ENCODE data around the gene IL17D.
"Not testable (repeated sequence)": the region's sequence is repeated elsewhere in the genome, so short reads cannot be mapped to it uniquely, and the experiment has no call there.

Gene IL17D

DNA sequence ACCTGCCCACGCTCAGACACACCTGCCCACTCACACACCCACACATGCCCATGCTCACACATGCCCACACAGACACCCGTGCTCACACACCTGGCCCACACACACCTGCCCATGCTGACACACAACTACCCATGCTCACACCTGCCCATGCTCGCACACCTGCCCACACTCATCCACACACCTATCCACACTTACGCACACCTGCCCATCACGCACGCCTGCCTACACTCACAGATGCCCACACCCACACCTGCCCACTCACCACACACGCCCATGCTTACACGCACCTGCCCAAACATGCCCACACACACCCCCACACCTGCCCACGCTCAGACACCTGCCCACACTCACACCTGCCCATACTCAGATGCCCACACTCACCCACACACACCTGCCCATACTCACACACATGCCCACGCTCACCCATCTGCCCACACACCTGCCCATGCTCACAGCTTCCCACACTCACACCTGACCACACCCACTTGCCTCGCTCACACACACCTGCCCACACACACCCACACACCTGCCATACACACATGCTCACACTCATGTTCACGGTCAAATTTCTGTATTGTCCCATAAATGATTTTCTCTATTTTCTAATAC is 15.6 kb downstream of the IL17D start:
- no peak for DNase-seq (ENCODE audit: low read depth in 2 of 3, low spot score in 1 of 3)

DNA sequence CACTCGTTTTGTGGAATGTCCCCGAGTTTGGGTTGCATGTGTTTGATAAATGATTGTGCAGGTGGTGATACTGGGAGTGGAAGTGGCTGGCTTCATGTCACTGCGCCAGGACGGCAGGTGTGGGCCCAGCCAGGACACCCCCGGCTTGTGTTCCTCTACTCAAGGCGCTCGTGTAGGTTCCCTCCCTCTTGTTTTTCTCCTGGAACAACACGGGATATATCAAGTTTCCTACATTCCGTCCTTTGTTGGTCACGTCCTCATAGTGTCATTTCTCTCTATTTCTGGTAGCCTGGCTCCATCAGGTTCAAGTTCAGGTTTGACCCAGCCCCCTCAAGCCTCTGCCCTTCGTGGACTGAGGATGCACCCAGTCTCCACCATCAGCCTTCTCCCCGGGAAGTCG is 16.3 kb downstream of the IL17D start:
- DNase-seq (ENCODE audit: low read depth in 2 of 3, low spot score in 1 of 3) = no peak

DNA sequence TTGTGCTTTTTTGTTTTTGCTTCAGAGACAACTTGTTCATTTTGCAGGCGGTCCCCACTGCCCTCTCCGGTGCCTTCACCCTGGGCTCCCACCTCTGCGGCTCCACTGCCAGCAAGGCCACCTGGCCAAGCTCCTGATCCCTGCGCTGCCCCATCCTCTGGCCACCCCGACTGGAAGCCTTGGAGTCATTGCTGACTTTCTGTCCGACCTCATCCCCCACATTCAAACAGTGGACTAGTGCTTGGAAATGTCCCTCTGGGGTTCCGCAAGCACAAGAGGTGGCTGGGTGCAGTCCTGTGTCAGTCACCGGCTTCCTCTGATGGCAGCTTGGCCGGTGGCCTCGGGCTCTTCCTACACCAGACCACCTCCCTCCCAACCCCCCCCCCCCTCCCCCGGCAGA is 17.0 kb downstream of the IL17D start:
- no peak for DNase-seq (ENCODE audit: low read depth in 2 of 3, low spot score in 1 of 3)

DNA sequence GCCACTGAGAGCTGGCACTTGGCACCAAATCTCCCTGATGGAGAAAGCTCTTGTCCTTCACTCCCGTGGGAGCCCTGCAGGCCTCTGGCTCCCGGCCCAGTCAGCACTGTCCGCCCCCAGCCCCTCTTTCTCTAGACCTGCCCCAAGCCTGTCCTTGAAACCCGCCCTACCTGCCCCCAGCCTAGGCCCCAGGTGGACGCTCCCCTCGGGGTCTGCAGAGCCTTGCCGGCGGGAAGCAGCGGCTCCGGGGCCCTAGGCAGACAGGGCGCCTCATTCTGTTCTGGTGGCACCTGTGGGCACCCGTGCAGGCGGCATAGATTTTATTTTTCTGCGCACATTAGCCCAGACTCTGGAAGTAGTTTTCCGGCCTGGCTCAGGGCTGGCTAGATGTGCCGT is 17.6 kb downstream of the IL17D start:
- no peak for DNase-seq (ENCODE audit: low read depth in 2 of 3, low spot score in 1 of 3)

DNA sequence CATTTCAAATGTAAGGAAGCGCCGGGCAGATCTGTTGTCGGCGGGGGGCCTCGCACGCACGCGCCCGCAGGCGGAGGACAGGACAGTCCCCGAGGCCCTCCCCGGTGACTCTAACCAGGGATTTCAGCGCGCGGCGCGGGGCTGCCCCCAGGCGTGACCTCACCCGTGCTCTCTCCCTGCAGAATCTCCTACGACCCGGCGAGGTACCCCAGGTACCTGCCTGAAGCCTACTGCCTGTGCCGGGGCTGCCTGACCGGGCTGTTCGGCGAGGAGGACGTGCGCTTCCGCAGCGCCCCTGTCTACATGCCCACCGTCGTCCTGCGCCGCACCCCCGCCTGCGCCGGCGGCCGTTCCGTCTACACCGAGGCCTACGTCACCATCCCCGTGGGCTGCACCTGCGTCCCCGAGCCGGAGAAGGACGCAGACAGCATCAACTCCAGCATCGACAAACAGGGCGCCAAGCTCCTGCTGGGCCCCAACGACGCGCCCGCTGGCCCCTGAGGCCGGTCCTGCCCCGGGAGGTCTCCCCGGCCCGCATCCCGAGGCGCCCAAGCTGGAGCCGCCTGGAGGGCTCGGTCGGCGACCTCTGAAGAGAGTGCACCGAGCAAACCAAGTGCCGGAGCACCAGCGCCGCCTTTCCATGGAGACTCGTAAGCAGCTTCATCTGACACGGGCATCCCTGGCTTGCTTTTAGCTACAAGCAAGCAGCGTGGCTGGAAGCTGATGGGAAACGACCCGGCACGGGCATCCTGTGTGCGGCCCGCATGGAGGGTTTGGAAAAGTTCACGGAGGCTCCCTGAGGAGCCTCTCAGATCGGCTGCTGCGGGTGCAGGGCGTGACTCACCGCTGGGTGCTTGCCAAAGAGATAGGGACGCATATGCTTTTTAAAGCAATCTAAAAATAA is 18.2 kb downstream of the IL17D start:
- no peak for DNase-seq (ENCODE audit: low read depth in 2 of 3, low spot score in 1 of 3)

DNA sequence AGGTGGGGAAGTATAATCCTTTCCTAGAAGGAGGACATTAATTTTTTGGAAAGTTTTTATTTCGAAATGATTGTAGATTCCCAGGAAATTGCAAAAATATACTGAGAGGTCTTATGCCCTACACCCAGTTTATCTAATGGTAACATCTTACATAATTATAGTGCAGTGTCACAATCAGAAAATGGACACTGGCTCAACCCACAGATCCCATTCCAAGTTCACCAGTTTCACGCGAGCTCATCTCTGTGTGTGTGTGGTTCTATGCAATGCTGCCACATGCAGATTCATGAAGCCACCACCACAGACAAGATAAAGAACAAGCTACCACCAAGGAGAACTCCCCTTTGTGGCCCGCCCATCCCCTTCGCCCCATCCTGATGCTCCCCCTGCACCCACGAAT is 24.4 kb downstream of the IL17D start:
- DNase-seq (ENCODE audit: low read depth in 2 of 3, low spot score in 1 of 3) = no peak

DNA sequence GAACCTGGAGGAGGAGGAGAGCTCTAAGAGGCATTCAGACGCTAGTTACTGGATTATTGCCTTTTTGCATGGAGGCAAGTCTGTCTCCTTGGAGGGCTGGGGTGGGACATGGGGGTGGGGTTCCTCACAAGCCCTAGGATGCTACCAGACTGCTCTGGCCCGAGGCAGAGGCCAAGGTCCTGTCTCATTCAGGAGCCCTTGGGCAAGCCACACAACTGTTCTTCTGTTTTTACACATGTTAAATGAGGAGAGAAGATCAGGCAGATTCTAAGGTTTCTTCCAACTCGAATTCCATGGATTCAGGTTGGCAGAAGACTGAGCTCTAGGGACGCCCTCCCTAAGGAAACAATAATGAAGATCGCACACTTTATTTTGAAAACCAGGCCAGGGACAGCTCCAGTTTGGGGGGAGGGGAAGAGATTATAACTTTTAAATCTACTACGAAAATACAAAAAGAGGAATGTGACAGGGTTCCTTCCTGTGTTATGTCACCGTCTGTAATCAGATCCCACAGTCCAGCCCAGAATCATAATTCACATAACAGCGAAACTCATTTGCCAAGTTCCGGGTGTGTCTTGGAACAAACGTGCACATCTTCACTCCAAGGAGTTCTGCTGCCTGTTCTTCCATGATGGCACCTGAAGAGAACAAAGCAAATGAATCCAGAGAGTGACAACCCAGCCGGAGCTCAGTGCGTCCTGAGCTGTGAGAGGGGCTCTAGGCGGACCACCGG is 25.2 kb downstream of the IL17D start:
- no peak for DNase-seq (ENCODE audit: low read depth in 2 of 3, low spot score in 1 of 3)

DNA sequence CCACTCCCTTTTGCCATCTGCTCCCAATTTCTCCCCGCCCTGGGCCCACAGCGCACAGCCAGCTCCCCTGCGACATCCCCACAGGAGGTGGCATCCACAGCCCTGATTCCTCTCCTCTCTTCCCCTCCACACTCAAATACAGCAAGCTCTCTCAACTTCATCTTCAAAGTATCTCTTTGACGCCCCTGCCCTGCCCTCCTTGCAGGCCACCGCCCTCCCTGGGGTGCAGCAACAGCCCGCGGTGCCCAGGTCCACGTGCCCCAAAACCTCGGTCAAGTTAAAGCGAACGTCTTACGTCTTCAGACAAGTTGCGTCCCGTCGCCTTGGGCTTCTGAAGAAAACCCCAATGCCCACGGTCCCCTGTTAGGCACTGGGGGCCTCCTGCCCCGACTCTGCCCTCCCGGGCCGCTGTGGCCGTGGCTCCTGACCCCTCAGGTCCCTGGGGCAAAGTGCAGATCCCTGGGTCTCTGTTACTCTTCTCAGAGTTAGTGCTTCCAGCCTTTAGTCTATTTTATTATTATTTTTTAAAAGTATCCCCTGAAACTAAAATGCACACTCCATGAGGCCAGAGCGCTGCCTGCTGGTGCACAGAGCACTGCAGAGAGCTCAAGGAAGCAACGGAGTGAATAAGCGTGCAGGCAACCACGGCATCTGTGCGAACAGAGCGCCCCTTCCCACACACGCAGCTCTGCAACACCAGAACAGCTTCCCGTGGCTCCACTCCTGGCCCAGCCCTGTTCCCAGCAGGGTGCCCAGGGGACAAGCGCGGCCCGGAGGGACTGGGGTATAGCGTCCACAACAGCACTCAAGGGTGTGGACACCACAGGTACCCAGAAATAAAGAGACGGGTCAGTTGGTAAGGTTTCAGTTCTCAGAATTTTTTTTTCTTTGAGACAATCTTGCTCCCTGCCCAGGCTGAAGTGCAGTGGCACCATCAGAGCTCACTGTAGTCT is 26.4 kb downstream of the IL17D start:
- no peak for DNase-seq (ENCODE audit: low read depth in 2 of 3, low spot score in 1 of 3)

DNA sequence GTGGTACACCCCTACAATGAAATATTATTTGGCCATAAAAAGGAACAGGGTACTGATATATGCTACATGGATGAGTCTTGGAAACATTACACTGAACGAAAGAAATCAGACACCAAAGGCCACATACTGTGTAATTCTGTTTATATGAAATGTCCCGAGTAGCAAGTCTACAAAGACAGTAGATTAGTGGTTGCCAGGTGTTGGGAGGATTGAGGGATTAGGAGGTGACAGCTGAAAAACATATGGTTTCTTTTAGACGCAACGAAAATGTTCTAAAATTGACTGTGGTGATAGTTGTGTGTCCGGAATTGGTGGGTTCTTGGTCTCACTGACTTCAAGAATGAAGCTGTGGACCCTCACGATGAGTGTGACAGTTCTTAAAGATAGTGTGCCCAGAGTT is 35.1 kb downstream of the IL17D start:
- DNase-seq (ENCODE audit: low read depth in 2 of 3, low spot score in 1 of 3) = no peak

DNA sequence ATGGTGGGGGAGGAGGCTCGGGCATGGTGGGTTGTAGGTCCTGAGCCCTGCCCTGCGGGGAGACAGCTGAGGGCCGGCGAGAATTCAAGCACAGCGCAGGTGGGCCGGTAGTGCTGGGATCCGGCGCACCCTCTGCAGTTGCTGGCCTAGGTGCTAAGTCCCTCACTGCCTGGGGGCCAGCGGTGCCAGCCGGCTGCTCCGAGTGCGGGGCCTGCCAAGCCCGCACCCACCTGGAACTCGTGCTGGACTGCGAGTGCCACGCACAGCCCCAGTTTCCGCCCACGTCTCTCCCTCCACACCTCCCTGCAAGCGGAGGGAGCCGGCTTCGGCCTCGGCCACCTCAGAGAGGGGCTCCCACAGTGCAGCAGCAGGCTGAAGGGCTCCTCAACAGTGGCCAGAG is 36.5 kb downstream of the IL17D start:
- DNase-seq (ENCODE audit: low read depth in 2 of 3, low spot score in 1 of 3) = no peak

DNA sequence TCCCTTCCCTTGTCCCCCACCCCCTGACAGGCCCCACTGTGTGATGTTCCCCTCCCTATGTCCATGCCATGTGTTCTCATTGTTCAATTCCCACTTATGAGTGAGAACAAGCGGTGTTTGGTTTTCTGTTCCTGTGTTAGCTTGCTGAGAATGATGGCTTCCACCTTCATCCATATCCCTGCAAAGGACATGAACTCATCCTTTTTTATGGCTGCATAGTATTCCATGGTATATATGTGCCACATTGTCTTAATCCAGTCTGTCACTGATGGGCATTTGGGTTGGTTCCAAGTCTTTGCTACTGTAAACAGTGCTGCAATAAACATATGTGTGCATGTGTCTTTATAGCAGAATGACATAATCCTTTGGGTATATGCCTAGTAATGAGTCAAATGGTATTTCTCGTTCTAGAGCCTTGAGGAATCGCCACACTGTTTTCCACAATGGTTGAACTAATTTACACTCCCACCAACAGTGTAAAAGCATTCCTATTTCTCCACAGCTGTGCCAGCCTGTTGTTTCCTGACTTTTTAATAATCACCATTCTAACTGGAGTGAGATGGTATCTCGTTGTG is 40.4 kb downstream of the IL17D start:
- DNase-seq (ENCODE audit: low read depth in 2 of 3, low spot score in 1 of 3) = not testable (repeated sequence)

DNA sequence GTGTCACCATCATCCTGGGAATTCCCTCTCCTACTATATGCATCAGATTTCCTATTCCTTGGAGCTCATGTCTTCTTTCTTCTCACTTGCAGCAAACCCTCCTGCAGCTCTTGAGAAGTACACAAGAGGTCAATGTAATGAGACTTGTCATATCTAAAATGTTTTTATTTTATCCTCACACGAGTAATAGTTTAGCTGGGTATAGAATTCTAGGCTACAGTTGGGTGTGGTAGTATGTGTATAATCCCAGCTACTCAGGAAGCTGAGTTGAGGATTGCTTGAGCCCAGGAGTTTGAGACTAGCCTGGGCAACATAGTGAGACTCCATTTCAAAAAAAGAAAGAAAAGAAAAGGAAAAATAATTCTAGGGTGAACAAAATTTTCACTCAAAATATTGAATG is 45.9 kb downstream of the IL17D start:
- DNase-seq (ENCODE audit: low read depth in 2 of 3, low spot score in 1 of 3) = no peak

DNA sequence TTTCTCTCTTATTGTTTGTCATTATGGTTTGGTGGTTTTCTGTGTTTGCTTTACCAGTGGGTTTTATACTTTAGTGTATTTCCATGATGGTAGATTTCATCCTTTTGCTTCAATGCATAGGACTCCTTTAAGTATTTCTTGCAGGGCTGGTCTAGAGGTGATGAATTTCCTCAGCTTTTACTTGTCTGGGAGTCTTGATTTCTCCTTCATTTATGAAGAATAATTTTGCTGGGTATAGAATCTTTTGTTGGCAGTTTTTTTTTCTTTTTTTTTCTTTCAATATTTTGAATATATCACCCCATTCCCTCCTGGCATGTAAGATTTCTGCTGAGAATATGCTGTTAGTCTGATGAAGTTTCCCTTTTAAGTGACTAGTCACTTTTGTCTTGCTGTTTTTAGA is 50.5 kb downstream of the IL17D start:
- DNase-seq (ENCODE audit: low read depth in 2 of 3, low spot score in 1 of 3) = no peak

DNA sequence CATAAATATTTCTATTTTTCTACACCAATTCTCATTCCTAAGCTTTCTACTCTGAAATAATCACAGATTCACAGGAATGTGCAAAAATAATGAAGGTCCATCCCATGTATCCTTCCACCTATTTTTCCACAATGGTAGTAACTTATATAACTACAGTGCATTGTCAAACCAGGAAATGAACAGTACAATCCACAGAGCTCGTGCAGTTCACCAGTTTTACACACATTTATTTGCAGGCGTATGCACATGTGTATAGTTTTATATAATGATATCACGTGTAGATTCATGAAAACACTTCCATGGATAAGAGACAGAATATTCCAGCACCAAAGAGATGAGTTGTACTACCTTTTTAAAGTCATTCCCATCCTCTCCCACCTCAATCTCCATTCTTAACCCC is 57.4 kb downstream of the IL17D start:
- no peak for DNase-seq (ENCODE audit: low read depth in 2 of 3, low spot score in 1 of 3)

DNA sequence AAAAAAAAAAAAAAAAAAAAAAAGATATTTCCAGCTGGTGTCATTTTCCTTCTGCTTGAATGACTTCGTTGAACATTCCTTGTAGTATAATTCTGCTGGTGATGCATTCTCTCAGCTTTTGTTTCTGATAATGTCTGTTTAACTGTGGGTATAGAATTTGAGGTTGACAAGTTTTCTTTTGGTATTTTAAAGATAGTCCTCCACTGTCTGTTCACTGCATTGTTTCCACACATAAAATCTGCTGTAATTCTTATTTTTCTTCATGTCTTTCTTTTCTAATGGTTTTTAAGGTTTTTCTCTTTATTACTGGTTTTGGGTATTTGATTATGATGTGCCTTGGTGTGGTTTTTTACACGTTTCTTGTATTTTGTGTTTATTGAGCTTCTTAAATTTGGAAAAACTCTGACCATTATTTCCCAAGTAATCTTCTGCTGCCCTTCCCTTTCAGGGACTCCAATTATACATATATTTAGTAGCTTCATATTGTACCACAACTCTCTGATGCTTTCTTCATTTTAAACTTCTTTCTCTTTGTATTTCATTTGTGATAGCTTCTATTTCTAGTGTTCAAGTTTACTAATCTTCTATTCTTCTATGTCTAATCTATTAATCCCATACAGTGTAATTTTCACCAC is 63.9 kb downstream of the IL17D start:
- DNase-seq (ENCODE audit: low read depth in 2 of 3, low spot score in 1 of 3) = no peak

DNA sequence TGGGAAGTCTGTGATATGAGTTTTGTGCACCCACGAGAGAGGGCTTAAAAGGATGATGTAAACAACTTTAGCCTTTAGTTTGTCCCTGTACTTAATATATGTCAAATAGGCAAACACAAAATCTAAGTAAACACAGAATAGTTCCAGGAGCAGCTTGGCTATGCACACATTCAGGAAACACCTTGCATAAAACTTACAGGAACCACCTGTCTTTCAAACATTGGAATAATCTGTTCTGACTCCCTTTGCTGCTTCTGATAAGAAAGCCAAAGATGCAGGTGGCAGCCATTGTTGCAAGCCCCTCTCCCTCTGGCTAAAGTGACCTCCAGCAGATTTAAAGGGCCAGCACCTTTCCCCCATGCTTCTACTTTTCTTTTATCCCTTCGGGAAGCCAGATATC is 65.6 kb downstream of the IL17D start:
- no peak for DNase-seq (ENCODE audit: low read depth in 2 of 3, low spot score in 1 of 3)

DNA sequence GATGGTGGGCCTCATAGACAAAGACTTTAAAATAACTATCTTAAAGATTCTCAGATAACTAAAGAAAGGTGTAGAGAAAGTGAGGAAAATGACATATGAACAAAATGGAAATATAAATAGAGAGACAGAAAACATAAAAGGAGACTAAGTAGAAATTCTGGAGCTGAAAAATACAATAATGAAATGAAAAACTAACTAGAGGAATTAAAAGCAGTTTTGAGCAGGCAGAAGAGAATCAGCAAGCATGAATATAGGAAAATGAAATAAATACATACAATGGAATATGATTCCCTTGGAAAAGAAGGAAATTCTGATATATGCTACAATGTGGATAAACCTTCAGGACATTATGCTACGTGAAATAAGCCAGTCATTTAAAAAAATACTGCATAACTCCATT is 66.3 kb downstream of the IL17D start:
- DNase-seq (ENCODE audit: low read depth in 2 of 3, low spot score in 1 of 3) = no peak
